GM12874 (cell line): ENCODE results near the gene CLDN15.

Experiments
- CTCF ChIP-seq: IDR thresholded peaks from 2 replicates; pipeline ENCODE4 v1.5.1; 2011; ENCODE audit warnings: low read depth, mild to moderate bottlenecking, control low read depth, low read length, moderate library complexity; ENCODE audit not compliant: insufficient read depth

CLDN15 gene

DNA sequence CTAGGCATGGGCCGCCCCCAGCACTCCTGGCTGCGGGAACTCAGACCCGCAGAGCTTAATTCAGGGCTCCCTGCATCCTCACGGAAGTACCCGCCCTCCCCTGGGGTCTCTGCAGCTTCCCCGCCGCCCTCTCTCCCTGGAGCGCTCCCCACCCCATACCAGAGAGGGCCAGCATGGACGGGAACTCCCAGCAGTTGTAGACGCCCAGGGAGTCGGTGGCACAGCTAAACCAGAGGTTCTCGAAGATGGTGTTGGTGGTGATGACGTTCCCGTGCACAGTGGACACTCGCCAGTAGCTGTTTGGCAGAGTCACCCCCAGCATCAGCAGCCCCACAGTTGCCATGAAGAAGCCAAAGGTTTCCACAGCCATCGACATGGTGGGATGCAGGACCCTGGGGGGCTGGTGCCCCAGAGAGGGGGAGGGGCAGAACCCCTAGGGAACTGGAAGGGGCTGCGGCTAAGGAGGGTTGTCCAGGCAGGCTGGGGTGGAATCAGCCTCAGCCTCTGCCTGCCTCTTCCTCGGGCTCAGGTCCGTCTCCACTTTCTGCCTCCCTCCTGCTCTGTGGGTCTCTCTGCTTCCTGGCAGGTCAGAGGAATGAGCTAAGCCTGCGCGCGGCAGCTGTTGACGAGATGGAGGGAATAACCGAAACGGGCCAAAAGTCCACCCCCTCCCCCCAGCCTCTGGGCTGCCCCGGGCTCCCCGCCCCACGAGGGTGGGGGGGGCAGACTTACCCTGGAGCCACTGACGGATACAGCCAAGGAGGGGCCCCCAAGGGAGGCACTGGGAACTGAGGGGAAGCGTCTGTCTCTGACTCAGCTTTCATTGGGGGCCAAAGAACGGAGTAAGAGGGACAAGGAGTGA is at the start of gene CLDN15:
TSS of gene CLDN15 (minus strand) at position 597 of the 862 bp plus-strand sequence. CDS start at position 376, 221 bp downstream.
- TF ChIP-seq CTCF = no peak

DNA sequence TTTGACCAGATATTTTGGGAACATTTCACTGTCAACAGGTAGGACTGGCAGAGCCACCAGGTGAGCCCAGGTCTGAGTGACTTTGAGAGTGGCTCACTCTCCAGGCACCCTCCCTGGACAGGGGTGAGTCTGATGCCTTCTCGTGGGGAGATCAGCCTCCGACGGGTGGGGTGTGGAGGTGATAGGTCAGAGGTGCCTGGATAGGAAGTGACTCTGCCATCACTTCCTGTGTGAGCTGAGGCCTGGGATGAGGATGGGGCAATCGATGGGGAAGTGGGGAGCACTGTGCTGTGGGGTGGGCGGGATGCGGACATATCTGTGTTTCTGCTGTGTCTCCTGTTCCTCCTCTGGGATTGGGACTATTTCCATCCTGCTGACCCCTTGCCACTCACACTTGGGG is 49.4 kb upstream of the CLDN15 start:
- no peak for TF ChIP-seq CTCF

DNA sequence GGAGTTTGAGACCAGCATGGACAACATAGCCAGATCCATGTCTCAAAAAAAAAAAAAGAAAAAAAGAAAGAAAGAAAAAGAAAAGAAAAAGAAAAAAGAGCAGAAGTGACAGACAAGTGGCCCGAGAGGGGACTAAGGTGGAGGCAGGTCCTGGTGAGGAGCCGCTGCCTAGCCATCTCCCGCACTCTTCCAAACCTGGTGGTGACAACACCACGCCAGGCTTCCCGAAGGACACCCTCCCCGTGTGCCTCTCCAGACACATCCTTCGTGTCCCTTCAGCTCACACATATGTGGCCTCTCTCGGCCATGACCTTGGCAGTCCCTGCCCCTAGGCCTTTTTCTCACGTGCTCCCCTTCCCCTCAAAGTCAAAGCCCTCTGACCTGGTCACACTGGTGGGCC is 47.6 kb upstream of the CLDN15 start:
- no peak for TF ChIP-seq CTCF

GRCh38 chr7:101278461-101279292 is 41.1 kb upstream of the CLDN15 start:
- TF ChIP-seq CTCF = no peak

GRCh38 chr7:101277155-101277554 is 39.6 kb upstream of the CLDN15 start:
- TF ChIP-seq CTCF = no peak

DNA sequence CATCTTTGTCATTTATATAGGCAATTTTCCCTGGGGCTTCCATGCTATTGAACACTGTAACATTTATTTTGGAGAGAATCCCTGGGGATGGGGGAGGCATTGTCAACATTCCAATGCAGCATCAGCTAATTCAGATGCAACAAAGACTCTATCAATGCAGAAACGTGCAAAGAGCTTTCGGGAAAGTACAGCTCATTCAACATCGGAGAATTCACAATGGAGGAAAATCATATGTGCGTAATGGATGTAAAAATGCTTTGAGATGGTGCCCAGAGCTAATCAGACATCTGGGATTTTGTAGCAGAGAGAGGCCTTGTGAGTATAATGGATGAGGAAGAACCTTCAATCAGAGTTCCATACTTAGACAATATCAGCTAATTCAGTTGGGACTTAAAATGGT is 35.6 kb upstream of the CLDN15 start:
- no peak for TF ChIP-seq CTCF

- no peak for TF ChIP-seq CTCF
These were observed 33.4 kb upstream of the CLDN15 start for GRCh38 chr7:101271021-101271420.
